Fibroblast of villous mesenchyme (primary cell): ENCODE results near the gene KRTAP10-2. TPM values are rescaled to one million over a fixed set of nuclear protein-coding genes. Genes with fewer than 3 reads are reported as not detected.

Experiments
- DNase-seq: peaks from one replicate; pipeline ENCODE4 v3.0.0-alpha.2; 2010; ENCODE audit warnings: low read depth
- H3K4me3 ChIP-seq: 2 replicates; pipeline ENCODE4 v1.5.1; 2011; ENCODE audit warnings: low read depth, mild to moderate bottlenecking, low read length
- total RNA-seq: library from RNA; depleted of rRNA; stranded (reverse); fragments of >200 nt; gene quantifications from 2 replicates; pipeline ENCODE4 v1.2.3, GENCODE V29; 2012
- TF ChIP-seq, protein P1 (sequence below): IDR thresholded peaks from 2 replicates; pipeline ENCODE4 v1.5.1; 2012; ENCODE audit warnings: low read depth, mild to moderate bottlenecking, low read length; ENCODE audit not compliant: insufficient read depth

KRTAP10-2 gene
- total RNA-seq, 1 donor, result not detected

DNA sequence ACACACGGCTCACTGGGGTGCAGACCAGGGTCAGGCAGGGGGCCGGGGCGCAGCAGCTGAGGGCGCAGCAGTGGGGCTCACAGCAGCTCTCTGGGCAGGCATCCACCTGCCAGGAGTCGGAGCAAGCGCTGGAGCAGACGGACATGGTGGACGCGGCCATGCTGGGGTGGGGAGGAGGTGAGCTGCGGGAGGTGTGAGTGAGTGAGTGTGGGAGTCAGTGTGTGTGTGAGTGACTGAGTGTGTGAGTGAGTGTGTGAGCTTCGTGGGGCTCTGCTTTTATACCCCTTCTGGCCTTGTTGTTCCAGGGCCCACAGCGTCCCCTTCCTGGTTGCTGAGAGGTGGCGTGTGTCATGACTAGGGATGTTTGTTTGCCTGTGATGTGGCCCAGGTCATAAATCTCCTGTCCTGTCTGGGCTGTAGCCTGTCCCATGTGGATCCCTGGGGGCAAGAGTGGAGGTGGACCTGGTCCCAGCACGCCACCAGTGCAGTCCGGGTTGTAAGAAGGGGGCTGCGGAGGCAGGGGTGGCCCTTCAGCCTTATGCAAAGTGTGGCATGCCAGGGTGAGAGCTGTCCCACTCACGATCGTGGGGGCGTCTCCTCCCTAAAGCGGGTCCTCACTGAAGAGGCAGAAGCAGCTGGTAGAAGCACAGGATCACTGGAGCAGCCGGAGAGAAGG lies 11.2 kb downstream of the KRTAP10-2 start, which contains the start of gene KRTAP10-1:
TSS of gene KRTAP10-1 (minus strand) at position 205 of the 676 bp plus-strand sequence. CDS start at position 160, 45 bp downstream.
- no peak within 1 kb of the TSS for H3K4me3 ChIP-seq
- DNase-seq, result no peak
- TF ChIP-seq, protein P1, sequence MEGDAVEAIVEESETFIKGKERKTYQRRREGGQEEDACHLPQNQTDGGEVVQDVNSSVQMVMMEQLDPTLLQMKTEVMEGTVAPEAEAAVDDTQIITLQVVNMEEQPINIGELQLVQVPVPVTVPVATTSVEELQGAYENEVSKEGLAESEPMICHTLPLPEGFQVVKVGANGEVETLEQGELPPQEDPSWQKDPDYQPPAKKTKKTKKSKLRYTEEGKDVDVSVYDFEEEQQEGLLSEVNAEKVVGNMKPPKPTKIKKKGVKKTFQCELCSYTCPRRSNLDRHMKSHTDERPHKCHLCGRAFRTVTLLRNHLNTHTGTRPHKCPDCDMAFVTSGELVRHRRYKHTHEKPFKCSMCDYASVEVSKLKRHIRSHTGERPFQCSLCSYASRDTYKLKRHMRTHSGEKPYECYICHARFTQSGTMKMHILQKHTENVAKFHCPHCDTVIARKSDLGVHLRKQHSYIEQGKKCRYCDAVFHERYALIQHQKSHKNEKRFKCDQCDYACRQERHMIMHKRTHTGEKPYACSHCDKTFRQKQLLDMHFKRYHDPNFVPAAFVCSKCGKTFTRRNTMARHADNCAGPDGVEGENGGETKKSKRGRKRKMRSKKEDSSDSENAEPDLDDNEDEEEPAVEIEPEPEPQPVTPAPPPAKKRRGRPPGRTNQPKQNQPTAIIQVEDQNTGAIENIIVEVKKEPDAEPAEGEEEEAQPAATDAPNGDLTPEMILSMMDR, result no peak

DNA sequence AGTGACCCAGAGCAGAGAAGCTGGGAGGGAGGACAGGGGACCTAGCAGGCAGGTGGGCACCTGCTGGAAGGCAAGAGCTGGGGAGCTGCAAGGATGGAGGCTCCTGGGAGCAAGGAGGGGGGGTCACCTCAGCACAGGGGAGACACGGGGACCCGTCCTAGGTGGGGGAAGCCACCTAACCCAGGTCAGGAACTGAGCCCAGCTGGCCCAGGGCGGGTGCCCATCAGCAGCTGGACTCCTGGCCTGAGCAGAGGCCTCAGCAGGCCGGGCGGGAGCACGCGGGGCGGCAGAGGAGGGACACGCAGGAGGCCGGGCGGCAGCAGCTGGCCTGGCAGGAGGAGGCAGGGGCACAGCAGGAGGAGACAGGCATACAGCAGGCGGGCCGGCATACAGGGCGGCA lies 12.3 kb downstream of the KRTAP10-2 start:
- no peak for DNase-seq
- TF ChIP-seq, protein P1, result no peak
- no peak overlapping the region for H3K4me3 ChIP-seq

GRCh38 chr21:44537930-44538911 lies 13.1 kb downstream of the KRTAP10-2 start:
- TF ChIP-seq, protein P1, result no peak
- H3K4me3 ChIP-seq, result no peak overlapping the region
- DNase-seq, result no peak

GRCh38 chr21:44535963-44536362 lies 15.3 kb downstream of the KRTAP10-2 start:
- H3K4me3 ChIP-seq, result no peak overlapping the region
- TF ChIP-seq, protein P1, result no peak
- no peak for DNase-seq

DNA sequence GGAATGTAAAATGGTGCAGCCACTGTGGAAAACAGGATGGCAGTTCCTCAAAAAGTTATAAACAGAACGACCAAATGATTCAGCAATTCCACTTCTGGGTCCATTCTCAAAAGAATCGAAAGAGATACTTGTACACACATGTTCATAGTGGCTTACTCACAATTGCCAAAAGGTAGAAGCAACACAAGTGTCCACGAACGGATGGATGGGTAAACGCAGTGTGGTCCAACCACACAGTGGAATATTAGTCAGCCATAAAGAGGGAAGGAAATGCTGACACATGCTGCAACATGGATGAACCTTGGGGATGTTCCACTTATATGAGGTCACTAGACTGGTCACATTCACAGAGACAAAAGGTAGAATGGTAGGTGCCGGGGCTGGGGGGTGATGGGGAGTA lies 16.6 kb downstream of the KRTAP10-2 start:
- no peak overlapping the region for H3K4me3 ChIP-seq
- DNase-seq, result no peak
- TF ChIP-seq, protein P1, result no peak

DNA sequence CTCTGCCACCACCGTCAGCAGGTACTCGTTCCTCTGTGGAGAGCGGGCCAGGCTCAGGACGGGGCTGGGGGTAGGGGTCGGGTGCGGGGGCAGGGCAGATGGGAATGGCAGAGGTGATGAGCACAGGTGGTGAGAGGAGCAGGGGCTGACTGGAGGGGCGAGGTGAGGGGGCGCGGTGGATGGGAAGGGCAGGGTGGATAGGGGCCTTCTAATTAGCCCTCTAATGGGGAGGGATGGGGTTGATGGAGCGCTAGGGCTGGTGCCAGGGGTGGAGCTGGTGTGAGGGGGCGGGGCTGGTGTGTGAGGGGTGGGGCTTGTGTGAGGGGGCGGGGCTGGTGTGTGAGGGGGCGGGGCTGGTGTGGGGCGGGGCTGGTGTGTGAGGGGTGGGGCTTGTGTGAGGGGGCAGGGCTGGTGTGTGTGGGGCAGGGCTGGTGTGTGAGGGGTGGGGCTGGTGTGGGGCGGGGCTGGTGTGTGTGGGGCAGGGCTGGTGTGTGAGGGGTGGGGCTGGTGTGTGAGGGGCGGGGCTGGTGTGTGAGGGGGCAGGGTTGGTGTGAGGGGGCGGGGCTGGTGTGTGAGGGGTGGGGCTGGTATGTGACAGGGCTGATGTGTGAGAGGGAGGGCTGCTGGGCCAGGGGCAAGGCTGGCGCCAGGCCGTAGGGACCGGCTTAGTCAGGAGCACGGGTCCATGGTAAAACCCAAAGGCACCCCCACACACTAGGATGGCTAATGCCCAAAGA lies 17.2 kb downstream of the KRTAP10-2 start:
- DNase-seq, result no peak
- TF ChIP-seq, protein P1, result no peak
- no peak overlapping the region for H3K4me3 ChIP-seq
